ENCODE data around the gene TNNI2.
"Not testable (repeated sequence)": the region's sequence is repeated elsewhere in the genome, so short reads cannot be mapped to it uniquely, and the experiment has no call there.

Gene TNNI2

DNA sequence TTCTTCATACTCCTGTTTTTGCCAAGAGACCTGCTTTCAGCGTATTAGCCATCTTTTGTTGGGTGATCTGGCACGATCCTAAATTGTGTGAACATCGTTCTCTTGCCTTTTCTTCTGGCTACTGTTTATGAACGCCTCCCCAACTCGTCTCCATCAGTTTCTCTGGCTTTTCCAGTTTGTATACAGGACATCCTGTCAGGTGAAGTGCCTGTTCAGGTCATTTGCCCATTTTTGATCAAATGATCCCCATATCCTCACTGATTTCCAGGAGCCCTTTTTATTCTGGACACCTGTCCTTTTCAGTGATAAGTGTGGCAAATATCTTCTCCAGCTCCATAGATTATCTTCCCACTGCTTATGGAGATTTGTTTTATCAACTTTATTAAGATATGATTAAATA, 26.5 kb upstream of the TNNI2 start:
- Mint-ChIP-seq H3K4me3 (no peak overlapping the region), H3K4me1 (peaks cover 7% of the 10 kb centered on the region), H3K9me3 (peaks cover 53% of the 10 kb centered on the region), H3K36me3 (ENCODE audit: low read depth) (peaks cover 7% of the 10 kb centered on the region), H3K27me3 (ENCODE audit: low read depth, poor library complexity) (peaks cover 26% of the 10 kb centered on the region), H3K27ac (no peak overlapping the region)
- DNase-seq, result no peak
- TF ChIP-seq, protein P1, sequence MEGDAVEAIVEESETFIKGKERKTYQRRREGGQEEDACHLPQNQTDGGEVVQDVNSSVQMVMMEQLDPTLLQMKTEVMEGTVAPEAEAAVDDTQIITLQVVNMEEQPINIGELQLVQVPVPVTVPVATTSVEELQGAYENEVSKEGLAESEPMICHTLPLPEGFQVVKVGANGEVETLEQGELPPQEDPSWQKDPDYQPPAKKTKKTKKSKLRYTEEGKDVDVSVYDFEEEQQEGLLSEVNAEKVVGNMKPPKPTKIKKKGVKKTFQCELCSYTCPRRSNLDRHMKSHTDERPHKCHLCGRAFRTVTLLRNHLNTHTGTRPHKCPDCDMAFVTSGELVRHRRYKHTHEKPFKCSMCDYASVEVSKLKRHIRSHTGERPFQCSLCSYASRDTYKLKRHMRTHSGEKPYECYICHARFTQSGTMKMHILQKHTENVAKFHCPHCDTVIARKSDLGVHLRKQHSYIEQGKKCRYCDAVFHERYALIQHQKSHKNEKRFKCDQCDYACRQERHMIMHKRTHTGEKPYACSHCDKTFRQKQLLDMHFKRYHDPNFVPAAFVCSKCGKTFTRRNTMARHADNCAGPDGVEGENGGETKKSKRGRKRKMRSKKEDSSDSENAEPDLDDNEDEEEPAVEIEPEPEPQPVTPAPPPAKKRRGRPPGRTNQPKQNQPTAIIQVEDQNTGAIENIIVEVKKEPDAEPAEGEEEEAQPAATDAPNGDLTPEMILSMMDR (IDR thresholded peaks at IDR 0.05), result no peak

DNA sequence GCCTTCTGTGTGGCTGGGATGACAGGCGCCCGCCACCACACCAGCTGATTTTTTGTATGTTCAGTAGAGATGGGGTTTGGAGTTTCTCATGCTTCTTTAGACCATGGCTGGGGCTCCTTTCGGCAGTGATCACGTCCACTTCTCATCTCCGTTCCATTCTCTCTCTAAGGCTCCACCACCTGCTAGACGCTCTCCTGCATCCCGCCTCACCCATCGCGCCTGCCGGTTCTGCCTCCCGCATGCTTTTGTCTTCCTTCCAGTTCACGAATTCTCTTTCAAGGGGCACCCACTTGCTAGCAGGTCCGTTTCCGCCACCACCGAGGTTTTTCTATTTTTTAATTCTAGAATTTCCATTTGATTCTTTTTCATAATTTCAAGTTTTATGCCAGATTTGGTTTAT, 26.0 kb upstream of the TNNI2 start:
- Mint-ChIP-seq H3K27ac (no peak overlapping the region), H3K9me3 (peaks cover 57% of the 10 kb centered on the region), H3K36me3 (ENCODE audit: low read depth) (peaks cover 7% of the 10 kb centered on the region), H3K4me3 (no peak overlapping the region), H3K4me1 (peaks cover 7% of the 10 kb centered on the region), H3K27me3 (ENCODE audit: low read depth, poor library complexity) (peaks cover 24% of the 10 kb centered on the region)
- no peak for DNase-seq
- TF ChIP-seq, protein P1 (IDR thresholded peaks at IDR 0.05), result no peak

DNA sequence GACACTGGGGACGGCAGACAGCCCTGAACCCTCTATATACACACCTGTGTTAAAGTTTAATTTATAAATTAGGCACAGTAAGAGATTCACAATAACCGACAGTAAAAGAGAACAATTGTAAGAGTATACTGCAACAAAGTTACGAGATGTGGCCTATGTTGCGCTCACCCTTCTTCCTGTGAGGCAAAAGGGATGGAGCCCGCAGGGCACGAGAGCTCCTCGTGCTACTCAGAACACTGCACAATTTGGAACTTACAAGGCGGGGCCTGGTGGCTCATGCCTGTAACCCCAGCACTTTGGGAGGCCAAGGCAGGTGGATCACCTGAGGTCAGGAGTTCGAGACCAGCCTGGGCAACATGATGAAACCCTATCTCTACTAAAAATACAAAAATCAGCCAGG, 25.4 kb upstream of the TNNI2 start:
- H3K4me1 Mint-ChIP-seq; H3K4me3 Mint-ChIP-seq; H3K27ac Mint-ChIP-seq; DNase-seq; H3K36me3 Mint-ChIP-seq (ENCODE audit: low read depth): not testable (repeated sequence)
- H3K9me3 Mint-ChIP-seq, result peaks cover 55% of the 10 kb centered on the region
- peaks cover 18% of the 10 kb centered on the region for H3K27me3 Mint-ChIP-seq (ENCODE audit: low read depth, poor library complexity)

DNA sequence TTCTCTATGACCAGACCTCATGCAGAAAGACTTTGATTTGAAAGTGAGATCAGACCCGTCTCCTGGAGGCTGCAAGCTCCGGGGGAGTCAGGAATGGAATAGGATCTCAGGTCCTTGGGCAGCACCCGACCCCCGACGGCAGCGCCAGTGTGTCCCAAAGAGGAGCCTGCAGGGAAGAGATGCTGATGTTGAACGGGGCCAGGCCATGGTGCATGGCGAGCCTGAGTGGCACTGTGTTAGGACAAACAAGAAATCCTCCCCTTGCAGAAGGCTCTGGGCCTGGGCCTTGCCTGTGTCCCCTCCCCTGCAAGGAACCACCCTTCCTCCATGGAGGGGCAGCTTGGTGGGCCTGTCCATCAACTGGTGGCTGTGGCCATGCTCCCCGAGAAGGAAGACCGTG, 24.1 kb upstream of the TNNI2 start:
- TF ChIP-seq, protein P1 (IDR thresholded peaks at IDR 0.05), result no peak
- Mint-ChIP-seq H3K9me3 (peaks cover 56% of the 10 kb centered on the region), H3K27ac (no peak overlapping the region), H3K27me3 (ENCODE audit: low read depth, poor library complexity) (peaks cover 8% of the 10 kb centered on the region), H3K36me3 (ENCODE audit: low read depth) (peaks cover 7% of the 10 kb centered on the region), H3K4me3 (no peak overlapping the region), H3K4me1 (peaks cover 13% of the 10 kb centered on the region)
- DNase-seq, result no peak

DNA sequence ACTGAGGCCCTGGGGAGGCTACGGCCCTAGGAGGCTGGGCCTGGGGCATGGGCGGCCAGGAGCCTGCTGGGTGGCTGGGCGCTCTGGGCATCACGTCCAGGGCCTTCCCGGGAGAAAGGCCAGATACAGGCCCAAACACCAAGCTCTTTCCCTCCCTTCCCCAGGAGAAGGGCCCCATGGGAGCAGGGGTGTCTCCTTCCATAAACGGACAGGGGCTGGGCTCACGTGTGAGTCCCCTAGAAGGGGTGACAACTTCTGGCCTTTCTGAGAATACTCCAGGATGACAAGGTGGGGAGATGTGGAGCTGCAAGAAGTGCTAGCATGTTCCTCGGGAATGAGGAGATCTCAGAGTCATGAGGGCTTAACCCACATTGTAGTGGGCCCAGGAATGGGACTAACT, 23.5 kb upstream of the TNNI2 start:
- DNase-seq, result no peak
- peaks cover 8% of the 10 kb centered on the region for H3K27me3 Mint-ChIP-seq (ENCODE audit: low read depth, poor library complexity)
- TF ChIP-seq, protein P1 (IDR thresholded peaks at IDR 0.05), result no peak
- H3K4me3 Mint-ChIP-seq, result no peak overlapping the region
- H3K27ac Mint-ChIP-seq, result no peak overlapping the region
- H3K36me3 Mint-ChIP-seq (ENCODE audit: low read depth), result peaks cover 7% of the 10 kb centered on the region
- peaks cover 18% of the 10 kb centered on the region for H3K4me1 Mint-ChIP-seq
- peaks cover 58% of the 10 kb centered on the region for H3K9me3 Mint-ChIP-seq

DNA sequence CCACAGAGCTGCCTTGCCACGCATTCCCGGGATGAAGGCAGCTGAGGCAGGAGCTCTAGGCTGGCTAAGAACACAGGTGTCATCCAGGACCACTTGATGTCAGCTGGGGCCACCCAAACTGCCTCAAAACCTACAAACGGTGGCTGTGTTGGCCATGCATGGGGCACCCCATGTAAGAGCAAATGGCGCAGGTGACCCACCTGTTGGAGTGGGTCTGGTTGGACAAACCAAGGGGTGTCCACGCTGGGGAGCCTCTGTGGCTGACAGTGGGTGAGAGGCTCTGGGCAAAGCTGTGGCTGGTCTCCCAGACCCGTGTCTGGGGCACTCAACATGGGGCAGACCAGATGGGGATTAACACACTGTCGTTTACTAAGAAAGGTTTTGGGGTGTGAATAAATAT, 23.0 kb upstream of the TNNI2 start:
- H3K4me3 Mint-ChIP-seq, result no peak overlapping the region
- TF ChIP-seq, protein P1 (IDR thresholded peaks at IDR 0.05), result no peak
- H3K36me3 Mint-ChIP-seq (ENCODE audit: low read depth), result peaks cover 7% of the 10 kb centered on the region
- peaks cover 9% of the 10 kb centered on the region for H3K27me3 Mint-ChIP-seq (ENCODE audit: low read depth, poor library complexity)
- H3K27ac Mint-ChIP-seq, result no peak overlapping the region
- peaks cover 58% of the 10 kb centered on the region for H3K9me3 Mint-ChIP-seq
- peaks cover 21% of the 10 kb centered on the region for H3K4me1 Mint-ChIP-seq
- no peak for DNase-seq
